NCI-H345 (cell line): ENCODE results near the gene ICE1.
"Not testable (repeated sequence)": the region's sequence is repeated elsewhere in the genome, so short reads cannot be mapped to it uniquely, and the experiment has no call there.

Source experiments
- DNase-seq: peaks from one replicate; lab custom pipeline; 2025; lab: John Stamatoyannopoulos, UW

Gene ICE1

DNA sequence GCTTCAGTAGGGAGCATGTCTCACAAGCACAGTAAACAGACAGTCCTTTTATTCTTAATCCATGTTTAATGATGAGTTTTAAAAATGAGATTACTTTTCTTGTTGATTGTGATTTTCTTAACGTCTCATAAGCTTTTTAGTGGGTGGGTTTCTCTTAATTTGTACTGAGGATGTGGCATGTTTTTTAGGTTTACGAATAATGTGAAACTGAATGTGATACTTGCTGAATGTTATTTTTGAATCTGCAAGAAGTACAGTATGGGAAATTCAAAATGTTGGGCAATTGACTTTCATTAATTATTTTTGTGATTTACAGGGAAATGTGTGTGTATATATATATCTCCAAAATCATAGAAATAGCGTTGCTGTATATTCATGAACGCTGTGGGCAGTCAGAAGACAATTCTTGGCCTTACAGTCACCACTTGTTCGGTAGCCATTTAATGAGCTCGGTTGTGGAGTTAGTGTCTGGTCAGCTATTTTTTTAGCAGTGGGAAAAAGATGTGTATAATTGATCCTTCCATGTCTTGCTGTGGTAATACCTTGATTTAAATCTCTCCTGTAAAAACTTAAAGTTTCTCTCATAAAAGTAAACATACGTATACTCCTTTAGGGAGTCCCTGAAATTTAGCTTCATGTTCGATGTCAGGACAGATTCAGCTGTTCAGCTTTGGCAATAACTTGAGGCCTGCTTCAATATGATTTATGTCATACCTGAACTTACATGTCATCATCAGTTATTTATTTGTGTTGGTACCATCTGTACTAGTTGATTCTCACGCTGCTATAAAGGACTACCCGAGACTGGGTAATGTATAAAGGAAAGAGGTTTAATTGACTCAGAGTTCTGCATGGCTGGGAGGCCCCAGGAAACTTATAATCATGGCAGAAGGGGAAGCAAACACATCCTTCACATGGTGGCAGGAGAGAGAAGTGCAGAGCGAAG, 15.0 kb downstream of the ICE1 start:
- DNase-seq: no peak

DNA sequence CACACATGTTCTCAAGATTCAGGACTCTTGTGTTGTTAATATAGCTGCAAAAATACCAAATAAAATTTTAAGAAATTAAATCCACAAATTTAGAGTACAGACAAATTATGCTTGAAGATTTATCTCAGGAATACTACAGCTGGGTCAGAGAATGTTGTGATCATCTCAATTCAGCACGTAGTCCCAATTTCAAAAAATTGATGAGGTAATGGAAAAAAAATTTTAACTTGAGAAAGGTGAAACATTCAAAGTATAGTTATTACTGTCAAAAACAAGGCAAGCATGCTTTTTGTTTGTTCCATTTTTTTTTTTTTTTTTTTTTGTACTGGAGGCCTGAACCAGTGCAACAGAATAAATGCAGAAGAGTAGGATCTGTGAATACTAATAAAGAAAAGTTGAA, 29.4 kb downstream of the ICE1 start:
- DNase-seq: no peak

DNA sequence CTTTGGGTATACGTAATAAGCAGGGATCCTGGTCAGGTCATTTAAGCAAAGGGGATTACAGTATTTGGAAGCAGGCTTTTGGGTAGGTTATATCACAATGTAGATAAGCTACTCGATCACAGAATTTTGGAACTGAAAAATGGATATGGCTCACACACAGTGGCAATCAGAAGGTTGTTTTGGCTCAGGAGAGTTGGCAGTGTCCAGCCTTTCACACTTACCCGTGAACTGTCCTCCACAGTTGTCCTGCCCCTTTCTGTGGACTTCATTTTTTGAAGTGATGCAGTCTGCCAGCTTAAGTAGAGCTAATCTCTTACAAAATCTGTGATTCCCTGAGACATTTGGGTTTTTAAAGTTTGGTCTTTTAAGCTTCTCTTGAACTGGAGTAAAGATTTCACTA, 30.7 kb downstream of the ICE1 start:
- no peak for DNase-seq

DNA sequence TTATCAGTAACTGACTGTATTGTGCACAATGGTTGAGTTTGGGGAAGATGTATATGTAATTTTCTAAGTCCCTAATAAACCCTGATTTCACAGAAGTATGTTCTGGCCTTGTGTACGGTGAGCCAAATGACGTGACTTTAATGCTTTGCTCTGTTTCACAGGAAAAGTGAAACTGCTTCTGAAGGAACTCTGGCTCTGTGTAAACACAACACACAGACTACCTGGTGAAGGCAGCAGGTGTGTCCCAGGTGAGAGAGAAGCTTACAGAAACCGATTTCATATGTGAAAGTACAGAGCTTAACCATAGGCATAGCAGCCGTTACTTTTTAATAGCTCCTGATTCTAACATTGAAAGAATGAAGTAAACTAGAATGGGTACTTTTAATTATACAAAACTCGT, 31.9 kb downstream of the ICE1 start:
- DNase-seq: no peak

DNA sequence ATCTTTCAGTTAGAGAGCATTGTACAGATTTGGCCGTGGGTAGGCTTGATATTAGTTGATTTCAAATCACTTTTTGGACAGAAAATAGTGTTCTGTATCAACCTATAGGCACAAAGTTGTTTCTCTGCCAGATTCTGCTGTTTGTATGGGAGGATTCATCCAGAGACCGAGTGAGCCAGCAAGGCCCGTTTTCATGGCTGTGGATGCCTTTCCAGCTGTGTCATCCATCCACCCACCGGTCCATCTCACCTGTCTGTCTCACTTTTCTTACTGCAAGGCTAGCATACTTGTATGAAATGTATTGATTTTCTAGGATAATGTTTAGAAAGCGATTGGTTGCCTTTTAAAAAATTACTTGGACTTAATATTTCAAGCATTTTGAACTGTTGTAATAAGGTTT, 34.4 kb downstream of the ICE1 start:
- DNase-seq: no peak

DNA sequence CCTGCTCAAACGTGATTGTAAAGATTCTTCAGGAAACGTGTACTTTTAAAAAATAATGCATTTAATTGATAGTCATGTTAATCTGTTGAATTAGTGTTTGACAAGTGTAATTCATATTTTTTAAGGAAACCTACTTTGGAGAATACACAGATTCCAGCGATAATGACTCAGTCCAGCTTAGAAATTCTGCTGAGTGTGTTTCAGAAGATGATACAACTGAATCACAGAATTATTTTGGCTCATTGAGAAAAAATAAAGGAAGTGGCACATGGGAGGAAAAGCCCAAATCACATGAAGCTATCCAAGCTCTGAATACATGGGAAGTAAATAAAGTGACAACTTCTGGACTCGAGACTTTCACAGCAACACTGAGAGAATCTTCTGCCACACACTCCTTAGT, 37.8 kb downstream of the ICE1 start:
- no peak for DNase-seq

DNA sequence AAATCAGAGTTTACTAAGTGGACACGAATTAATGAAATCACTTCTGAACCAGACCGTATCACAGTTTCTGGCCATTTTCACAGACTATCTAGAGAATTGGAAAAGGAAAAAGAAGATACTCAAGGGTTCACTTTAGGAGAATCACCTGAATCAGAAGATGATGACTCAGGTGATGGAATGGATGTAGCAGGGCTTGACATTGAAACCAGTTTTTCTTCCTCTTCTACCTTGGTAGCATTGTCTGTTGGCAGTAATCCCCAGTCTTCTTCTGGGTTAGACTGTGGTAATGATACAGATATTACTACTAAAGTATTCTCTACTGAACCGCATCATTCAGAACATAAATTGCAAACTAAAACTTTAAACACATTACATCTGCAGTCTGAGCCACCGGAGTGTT, 38.5 kb downstream of the ICE1 start:
- DNase-seq: no peak

DNA sequence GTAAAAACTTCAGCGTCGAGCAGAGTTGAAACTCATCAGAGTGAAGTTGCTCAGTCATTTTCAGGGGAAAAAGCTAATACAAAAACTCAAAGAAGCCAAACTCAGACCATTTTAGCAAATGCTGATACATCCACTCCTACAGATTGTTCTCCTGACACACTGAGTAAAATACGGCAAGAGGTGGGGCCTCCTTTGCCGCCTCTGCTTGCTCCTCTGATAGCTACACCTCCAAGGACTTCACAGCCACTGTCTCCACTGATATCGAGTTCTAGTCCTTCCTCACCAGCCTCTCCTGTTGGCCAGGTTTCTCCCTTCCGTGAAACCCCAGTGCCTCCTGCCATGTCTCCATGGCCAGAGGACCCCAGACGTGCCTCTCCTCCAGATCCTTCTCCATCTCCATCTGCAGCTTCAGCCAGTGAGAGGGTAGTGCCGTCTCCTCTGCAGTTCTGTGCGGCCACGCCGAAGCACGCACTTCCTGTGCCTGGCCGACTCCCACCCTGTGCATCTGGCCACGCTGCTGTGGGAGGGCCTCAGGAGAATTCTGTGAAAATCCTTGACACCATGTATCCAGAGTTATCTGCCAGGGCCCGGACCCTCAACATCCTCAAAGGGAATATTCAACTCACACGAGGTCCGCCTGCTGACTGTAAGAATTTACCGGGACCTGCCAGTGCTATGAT, 41.7 kb downstream of the ICE1 start:
- DNase-seq: no peak

DNA sequence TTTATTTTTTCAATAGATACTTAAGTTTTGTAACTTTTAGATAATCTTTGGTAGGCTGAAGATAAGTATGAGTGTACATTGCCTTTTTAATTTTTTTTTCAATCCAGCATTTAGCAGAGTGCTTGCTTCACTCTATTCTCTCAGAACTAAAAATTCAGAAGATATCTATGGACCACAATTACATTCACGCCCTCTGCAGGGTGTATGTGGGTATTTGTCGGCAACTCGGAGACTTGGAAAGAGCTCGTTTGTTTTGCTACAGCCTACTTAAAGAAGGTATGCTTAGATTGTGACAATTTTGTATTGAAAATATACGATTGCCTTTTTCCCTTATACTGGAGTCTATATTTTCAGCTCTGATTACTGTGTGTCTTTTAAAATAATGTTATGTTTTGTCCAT, 43.8 kb downstream of the ICE1 start:
- DNase-seq: no peak

DNA sequence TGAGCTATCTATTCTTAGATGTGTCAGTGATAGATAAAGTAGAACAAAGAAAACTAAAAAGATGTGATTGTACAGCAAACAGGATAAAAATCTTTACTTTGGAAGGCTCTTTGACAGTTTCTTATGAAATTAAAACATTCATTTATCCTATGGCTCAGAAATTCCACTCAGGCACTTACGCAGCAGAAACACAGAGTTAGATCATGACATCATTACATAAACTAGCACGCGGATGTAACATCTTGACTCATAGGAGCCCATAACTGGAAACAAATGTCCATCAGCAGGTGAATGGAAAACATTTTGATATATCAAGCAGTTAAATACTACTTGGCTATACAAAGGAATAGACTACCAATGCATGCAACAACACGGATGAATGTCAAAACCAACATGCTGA, 45.3 kb downstream of the ICE1 start:
- DNase-seq: no peak

DNA sequence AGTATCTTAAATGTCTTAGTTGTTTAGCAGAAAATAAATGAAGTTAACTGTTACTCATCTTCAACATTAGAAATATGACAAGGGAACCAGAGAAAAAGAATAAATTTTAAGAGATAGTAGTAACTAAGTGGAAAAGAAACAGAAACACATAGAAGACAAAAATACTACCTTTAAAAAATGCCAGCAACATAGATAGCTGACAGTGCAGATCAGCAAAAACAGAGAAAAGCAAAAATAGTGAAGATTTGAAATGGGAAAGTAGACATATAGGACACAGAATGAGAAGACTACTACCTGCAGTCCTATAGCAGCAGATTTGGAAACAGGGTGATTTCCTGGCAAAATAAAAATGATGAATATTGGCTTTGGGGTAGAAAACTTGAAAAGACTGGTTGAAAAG, 48.5 kb downstream of the ICE1 start:
- DNase-seq: no peak

DNA sequence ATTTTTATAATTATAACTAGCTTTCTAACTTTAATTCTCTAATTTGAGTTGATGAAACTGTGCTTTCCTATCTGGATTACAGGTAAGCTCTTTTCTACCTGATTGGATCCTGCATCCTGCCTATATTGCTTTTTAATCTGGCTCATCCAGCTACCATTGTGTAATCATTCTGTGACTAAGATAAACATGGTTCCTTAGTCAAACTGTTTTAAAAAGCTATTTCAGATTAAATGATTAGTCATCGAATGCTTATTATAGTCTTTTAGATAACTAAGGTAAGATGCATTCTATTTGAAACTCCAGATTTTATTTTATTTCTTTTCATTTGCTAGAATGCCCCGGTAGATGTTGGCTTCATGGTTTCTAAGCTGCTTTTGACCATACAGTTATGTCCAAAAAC, 50.7 kb downstream of the ICE1 start:
- DNase-seq: no peak

DNA sequence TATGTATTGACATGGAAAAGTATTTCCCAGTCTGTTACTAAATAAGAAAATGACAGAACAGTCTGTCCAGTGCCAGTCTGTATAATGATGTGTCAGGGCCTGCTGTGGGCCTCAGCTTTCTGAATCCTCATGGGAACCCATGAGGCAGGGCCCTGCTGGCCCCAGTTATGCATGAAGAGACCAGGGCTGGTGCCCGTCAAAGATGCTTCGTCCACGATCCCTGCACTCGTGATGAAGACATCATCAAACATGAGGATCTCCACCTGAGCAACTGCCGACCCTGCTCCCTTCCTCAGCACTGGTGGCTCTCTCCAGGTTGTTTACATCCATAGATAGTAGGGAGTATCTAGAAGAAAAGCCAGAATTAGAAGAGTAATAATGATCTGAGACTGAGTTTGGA, 52.5 kb downstream of the ICE1 start:
- no peak for DNase-seq

DNA sequence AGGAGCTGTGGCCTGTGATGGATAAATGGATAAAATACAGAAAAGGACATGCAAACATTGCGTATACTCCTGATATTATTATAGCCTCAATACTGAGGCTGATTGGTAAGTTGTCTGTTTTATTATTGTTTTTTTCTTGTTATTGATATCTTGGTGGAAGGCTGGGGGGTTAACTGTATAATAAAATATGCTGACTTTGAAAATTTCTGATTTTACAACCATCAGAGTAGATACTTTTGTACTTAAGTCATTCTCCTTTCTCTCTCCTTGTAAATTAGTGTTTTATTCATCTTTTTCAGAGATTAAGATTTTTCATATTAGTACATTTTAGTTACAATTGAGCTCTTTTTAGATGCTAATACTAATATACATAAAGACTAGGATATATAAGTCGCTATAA, 53.5 kb downstream of the ICE1 start:
- DNase-seq: no peak

DNA sequence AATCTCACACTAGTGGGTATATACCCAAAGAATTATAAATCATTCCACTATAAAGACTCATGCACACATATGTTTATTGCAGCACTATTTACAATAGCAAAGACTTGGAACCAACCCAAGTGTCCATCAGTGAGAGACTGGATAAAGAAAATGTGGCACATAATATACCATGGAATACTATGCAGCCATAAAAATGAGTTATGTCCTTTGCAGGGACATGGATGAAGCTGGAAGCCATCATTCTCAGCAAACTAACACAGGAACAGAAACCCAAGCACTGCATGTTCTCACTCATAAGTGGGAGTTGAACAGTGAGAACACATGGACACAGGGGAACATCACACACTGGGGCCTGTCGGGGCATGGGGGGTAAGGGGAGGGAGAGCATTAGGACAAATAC, 57.1 kb downstream of the ICE1 start:
- DNase-seq: not testable (repeated sequence)

DNA sequence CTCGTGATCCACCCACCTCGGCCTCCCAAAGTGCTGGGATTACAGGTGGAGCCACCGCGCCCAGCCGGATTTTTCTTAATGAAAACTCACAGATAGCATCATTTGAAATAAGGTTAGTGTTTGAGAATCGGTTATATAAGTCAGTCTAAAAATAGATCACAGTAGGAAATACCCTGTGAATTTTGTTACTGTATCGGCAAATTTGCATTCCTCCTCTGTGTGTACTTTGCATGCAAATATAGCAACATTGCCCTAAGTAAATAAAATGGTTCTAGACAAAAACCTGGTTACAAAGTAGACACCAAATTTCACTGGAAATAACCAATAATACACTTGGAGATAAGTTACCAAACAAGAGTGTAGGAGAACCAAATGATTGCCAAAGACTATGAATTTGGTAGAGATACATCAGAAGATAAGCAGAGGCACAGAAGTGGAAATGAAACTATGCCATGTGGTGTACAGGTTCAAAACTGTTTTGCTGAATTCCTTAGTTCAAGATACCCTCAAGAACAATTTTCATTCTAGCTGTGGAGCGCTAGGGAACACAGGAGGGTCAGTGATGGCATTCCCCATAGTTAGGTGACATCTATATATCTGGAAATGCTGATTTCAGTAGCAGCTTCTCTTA, 58.1 kb downstream of the ICE1 start:
- no peak for DNase-seq

DNA sequence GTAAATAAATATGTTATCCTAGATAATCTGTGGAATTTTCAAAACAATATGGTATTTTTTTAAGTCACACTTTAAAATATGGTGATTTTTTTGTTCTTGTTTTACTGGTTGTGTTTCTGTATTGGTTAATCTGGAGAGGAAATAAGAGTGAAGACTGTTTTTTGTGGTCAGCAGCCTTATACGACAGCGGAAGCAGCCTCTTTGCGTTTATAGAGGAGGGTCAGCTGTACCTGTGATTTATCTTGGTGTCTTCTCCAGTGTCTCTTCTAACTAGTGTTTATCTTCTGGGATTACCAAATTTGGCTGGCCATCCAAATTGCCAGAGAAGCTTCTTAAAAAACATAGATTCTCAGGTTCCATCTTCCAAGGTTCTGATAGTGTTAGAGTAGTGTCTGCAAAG, 58.7 kb downstream of the ICE1 start:
- DNase-seq: no peak

DNA sequence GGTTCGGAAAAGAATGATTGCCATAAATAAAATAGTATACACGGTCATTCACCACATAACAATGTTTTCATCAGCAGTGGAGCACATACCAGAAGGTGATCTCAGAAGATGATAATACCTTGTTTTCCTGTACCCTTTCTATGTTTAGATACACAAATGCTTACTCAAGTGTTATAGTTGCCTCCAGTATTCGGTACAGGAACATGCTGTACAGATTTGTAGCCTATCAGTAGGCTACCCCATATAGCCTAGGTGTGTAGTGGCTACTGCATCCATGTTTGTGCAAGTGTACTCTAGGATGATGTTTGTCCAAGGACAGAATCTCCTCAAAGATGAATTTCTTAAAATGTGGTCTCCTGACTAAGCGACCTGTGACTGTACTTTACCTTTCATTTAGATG, 59.2 kb downstream of the ICE1 start:
- DNase-seq: no peak

DNA sequence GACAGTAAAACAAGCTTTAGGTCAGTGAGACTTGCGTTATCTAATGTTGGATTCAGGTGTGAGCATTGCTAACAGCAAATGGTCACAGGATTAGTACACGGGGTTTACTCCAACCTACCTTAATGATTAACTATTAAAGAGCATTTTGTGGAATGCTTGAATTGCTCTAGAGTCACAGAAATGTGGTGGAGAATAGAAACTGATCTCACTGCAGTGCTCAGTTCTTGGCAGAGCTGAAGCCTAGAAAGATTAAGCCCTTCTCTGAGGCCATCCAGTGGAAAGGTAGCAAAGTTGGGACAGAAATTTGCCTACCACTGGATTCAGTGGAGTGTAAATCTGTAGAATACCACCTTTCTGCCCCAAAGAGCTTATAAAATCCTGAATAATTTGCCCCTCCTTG, 60.9 kb downstream of the ICE1 start:
- DNase-seq: no peak

DNA sequence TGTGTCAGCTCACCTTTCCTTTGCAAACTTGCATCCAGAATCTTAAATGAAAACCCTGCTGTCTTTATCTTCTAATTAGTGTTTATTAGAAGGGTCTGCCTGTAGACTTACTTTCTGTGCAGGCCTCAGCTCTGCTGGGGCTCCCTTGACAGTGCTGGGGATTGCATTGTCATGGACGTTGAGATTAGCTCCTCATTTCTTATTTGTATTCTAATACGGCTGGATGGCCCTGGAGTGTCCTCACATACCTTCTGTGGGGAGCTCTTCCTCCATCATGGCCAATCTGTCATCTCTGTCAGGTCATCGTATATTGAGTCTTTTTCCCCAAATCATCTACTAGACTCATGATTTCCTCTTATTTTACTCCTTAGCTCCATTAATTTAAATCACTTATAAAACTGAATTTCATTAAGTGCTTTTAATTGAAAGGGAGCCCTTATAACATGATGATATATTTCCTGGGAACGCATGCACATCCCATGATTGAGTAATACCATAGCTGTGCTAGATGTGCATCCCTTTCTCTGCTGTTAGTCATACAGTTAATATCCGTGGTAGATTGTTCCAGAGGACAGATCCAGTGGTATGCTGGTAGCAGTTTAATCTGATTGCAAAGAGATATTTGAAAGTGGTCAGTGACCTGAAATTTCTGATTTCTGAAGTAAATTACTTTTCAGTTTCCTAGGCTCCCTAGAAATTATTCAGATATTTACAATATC, 61.6 kb downstream of the ICE1 start:
- DNase-seq: no peak

DNA sequence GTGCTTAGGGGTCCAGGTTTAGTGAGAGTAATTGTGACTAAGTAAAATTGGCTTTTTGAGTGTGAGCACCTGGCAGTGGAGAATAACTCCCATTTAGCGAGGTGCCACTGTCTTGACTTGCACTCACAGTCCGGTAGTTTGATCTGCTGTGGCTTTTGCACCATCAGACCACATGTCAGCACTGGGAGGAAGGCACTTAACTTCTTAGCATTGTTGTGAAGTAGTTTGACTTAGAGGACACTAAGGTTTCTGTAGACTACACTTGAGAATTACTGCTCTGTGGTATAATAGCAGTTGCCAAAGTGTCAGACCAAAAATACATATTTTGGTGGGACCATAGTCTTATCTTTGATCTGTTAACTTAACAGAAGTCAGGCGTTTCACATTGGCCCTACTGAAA, 63.6 kb downstream of the ICE1 start:
- DNase-seq: no peak

DNA sequence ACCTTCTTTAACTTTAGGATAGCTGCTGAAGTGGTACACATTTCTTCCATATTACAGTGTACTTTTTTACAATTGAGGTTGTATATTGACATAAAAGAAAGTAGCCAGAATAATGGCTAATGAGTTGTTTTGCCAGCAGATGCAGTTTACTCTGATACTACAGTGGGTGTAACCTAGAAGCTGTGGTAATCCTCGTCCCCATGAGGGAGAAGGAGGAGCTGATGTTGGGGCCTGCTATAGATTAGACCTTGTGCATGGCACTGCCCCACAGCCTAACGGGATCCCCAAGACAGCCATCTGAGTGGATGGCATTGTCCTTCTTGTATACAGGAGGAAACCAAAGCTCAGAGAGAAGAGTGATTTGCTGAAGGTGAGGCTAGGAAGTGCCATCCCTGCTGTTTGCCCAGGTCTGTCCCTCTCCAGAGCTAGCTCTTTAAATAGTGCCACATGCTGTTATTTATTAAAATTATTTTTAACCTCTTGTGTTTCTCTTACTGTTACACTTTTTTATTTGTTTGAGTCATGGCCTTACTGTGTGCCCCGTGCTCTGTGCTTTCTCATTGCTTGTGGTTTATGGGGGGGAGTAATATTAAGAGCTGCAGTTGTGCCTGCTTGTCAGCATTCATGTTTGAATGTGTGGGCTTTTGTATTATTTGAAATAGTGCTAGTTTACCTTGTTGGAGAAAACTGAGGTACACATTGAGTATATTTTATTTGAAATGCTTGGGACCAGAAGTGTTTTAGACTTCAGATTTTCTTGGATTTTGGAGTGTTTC, 65.3 kb downstream of the ICE1 start:
- no peak for DNase-seq
